Stimulated activated memory B cell treated with anti-CD40 and anti-IgM and Interleukin-4, amounts not matched to agents 10 μg/mL and 1 μg/mL and 100 μg/mL, for 72 hours (primary cell): Measurements from ENCODE around the gene F11.
A peak's percentile ranks its signal among the peaks of the same experiment; 100 is the strongest.
"Not testable (repeated sequence)": the region's sequence is repeated elsewhere in the genome, so short reads cannot be mapped to it uniquely, and the experiment has no call there.

Source experiments
- ATAC-seq: fragments of 150-1000 bp; cut with Tn5 transposase; 2 replicates; pipeline ENCODE4 v1.10.0; 2021
- H3K27ac Mint-ChIP-seq: one replicate; pipeline ENCODE4 v1.8.0; 2022; ENCODE audit warnings: mild to moderate bottlenecking, mixed read lengths
- H3K27me3 Mint-ChIP-seq: one replicate; pipeline ENCODE4 v1.8.0; 2022; ENCODE audit warnings: mixed read lengths
- H3K36me3 Mint-ChIP-seq: one replicate; pipeline ENCODE4 v1.8.0; 2022; ENCODE audit warnings: mixed read lengths
- H3K4me1 Mint-ChIP-seq: one replicate; pipeline ENCODE4 v1.8.0; 2022; ENCODE audit warnings: mixed read lengths
- H3K4me3 Mint-ChIP-seq: one replicate; pipeline ENCODE4 v1.8.0; 2022; ENCODE audit warnings: mild to moderate bottlenecking, moderate library complexity, mixed read lengths
- H3K9me3 Mint-ChIP-seq: one replicate; pipeline ENCODE4 v1.8.0; 2022; ENCODE audit warnings: mixed read lengths

F11 gene

DNA sequence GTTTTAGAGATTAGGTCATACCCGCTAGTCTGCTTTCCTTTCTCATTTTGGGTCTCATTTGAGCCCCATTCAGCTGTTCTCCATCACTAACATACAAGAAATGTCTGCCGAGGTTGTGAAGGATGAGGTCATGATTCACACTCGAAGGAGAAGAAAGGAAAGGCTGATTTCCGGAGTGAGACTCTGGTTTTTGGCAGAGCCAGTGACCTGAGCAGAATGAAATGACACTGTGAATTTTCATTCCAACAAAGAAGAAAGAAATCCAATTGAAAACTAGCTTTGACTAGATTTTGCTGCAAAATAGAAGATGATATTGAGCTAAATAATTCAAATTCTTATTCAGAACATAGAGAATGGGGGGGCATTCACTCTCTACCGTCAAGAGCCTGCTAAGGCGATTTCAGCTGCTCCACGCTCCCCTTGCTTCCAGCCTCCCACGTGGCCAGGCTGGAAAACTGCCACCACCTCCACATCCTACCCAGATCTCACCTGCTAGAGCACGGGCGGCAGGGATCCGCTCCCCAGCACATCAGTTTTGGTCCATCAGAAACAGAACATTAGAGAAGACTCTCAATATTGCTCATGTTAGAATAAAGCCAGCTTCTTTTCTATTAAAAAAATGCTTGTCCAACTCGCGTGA is 39.0 kb downstream of the F11 start:
- no peak overlapping the region for H3K4me3 Mint-ChIP-seq
- no peaks in the 10 kb centered on the region for H3K9me3 Mint-ChIP-seq

DNA sequence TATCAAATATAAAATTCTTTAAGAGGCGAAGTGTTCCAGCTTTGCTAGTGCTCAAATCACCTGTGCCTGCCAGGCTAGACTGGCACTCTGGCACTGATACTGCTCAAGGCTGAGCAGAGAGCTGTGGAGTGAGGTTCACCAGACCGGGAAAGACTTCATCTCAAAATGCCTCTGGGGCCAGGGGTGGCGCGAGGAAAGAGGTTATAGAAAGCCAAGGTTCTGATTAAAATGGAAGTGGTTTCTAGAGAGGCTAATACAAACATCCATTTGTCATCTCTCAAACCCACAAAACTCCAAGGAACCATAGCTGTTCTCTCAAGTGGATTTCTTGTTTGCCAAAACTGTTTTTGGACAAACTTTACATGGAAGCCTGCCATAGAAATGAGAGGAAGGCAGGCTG is 41.5 kb downstream of the F11 start:
- Mint-ChIP-seq H3K27ac (no peak overlapping the region), H3K27me3 (peaks cover 55% of the 10 kb centered on the region), H3K36me3 (no peaks in the 10 kb centered on the region), H3K9me3 (no peaks in the 10 kb centered on the region), H3K4me1 (no peaks in the 10 kb centered on the region), H3K4me3 (no peak overlapping the region)
- ATAC-seq = no peak

More for the DNA sequence above, 39.0 kb downstream of the F11 start:
- Mint-ChIP-seq H3K27ac (no peak overlapping the region), H3K4me1 (no peaks in the 10 kb centered on the region), H3K36me3 (no peaks in the 10 kb centered on the region), H3K27me3 (peaks cover 45% of the 10 kb centered on the region)
- ATAC-seq = no peak

DNA sequence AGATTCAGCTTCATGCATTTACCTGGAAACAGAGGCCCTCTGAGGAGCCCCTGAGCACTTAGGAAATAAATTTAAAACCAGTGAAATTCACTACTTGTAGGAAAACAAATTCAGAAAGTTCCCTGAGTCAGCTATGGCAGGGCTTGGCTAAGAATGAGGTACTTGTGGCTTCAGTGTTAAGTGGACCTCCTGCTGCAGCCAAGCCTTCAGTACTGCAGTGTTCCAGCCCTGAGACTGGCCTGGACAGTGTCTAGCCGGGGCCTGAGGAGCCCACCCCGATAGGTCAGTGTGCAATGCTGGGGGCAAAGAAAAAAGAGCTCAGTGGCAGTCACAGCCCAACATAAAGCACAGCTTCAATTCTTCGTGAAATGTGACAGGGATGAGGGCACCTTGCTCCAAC is 41.9 kb downstream of the F11 start:
- peaks cover 57% of the 10 kb centered on the region for H3K27me3 Mint-ChIP-seq
- H3K4me3 Mint-ChIP-seq = no peak overlapping the region
- ATAC-seq = peak; percentile 24
- no peaks in the 10 kb centered on the region for H3K4me1 Mint-ChIP-seq
- H3K9me3 Mint-ChIP-seq = no peaks in the 10 kb centered on the region
- no peaks in the 10 kb centered on the region for H3K36me3 Mint-ChIP-seq
- no peak overlapping the region for H3K27ac Mint-ChIP-seq

DNA sequence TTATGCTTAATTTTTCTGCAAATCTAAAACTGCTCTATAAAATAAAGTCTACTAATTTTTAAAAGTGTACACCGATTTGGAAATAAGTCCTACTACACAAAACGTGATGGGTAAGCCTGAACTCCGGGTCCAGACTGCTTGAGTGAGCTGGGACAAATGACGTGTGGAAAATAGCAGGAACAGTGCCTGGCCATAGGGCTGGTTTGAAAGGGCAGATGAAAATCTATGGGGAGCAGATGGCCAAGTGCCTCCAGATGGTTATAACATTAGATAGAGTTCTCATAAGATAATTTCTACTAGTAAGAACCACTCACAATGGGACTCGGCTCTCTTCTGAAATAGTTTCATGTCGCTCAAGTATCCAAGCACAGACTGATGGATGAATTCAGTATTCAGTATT is 52.5 kb downstream of the F11 start:
- H3K4me3 Mint-ChIP-seq = no peak overlapping the region

DNA sequence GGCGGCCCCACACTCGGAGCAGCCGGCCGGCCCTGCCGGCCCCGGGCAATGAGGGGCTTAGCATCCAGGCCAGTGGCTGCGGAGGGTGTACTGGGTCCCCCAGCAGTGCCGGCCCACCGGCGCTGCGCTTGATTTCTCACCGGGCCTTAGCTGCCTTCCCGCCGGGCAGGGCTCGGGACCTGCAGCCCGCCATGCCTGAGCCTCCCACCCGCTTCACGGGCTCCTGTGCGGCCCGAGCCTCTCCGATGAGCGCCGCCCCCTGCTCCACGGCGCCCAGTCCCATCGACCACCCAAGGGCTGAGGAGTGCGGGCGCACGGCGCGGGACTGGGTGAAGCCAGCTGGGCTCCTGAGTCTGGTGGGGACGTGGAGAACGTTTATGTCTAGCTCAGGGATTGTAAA is 58.7 kb downstream of the F11 start:
- not testable (repeated sequence) for H3K27ac Mint-ChIP-seq, H3K4me1 Mint-ChIP-seq, H3K4me3 Mint-ChIP-seq, H3K27me3 Mint-ChIP-seq, H3K36me3 Mint-ChIP-seq, H3K9me3 Mint-ChIP-seq, ATAC-seq

More for the DNA sequence above, 52.5 kb downstream of the F11 start:
- Mint-ChIP-seq H3K27me3 (no peaks in the 10 kb centered on the region), H3K4me1 (no peaks in the 10 kb centered on the region), H3K9me3 (no peaks in the 10 kb centered on the region), H3K27ac (no peak overlapping the region), H3K36me3 (no peaks in the 10 kb centered on the region)
- no peak for ATAC-seq

DNA sequence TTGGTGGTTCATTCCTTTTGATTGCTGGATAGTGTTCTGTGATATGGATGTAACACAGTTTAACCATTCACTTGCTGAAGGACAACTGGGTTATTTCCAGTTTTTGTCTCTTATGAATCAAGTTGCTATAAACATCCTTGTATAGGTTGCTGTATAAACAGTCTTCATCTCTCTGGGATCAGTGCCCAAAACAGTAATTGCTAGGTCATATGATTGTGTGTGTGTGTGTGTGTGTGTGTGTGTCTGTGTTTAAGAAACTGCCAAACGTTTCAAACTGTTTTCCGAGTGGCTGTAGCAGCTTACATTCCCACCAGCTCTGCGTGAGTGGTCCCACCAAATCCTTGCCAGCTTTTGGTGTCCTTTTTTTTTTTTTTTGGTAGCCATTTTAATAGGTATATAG is 60.4 kb downstream of the F11 start:
- no peak for ATAC-seq
- no peak overlapping the region for H3K4me3 Mint-ChIP-seq
- peaks cover 5% of the 10 kb centered on the region for H3K9me3 Mint-ChIP-seq
- H3K27ac Mint-ChIP-seq = no peak overlapping the region
- no peaks in the 10 kb centered on the region for H3K27me3 Mint-ChIP-seq
- H3K4me1 Mint-ChIP-seq = no peaks in the 10 kb centered on the region
- H3K36me3 Mint-ChIP-seq = no peaks in the 10 kb centered on the region

DNA sequence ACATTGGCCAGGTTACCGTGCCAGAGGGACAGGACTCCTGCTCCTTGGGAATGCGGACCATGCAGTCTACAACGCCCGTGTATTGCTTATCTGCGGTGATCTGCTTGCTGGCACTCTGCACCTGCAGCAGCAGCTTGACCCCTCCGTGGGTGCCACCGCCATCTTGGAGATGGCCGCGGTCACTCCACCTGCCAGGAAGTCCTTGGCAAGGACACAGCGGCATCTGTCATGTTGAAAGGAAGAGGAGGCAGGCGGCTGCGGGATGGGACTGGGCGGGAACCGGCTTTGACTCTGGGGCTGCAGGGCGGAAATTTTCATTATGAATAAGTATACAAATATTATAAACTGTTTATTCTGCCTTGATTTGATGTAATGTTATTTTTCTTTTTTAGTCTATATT is 63.4 kb downstream of the F11 start:
- H3K27me3 Mint-ChIP-seq = no peaks in the 10 kb centered on the region
- H3K4me3 Mint-ChIP-seq = no peak overlapping the region
- H3K36me3 Mint-ChIP-seq = peaks cover 6% of the 10 kb centered on the region
- ATAC-seq = no peak
- no peaks in the 10 kb centered on the region for H3K4me1 Mint-ChIP-seq
- H3K27ac Mint-ChIP-seq = no peak overlapping the region
- peaks cover 18% of the 10 kb centered on the region for H3K9me3 Mint-ChIP-seq

DNA sequence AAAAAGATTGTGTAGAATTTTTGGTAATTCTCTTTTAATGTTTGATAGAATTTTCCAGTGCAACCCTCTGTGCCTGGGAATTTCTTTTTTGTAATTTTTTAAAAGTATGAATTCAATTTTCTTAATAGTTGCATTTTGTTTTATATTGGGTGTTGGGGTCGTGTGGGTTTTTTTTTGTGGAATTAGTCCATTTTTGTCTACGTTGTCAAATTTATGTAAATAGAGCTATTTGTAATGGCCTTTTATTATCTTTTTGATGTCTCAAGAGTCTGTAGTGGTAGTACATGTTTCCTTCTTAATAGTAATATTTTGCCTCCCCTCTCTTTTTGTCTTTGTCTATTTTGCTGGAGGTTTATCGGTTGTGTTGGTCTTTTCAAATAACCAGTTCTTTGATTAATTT is 64.4 kb downstream of the F11 start:
- no peak overlapping the region for H3K4me3 Mint-ChIP-seq
- H3K27me3 Mint-ChIP-seq = no peaks in the 10 kb centered on the region

DNA sequence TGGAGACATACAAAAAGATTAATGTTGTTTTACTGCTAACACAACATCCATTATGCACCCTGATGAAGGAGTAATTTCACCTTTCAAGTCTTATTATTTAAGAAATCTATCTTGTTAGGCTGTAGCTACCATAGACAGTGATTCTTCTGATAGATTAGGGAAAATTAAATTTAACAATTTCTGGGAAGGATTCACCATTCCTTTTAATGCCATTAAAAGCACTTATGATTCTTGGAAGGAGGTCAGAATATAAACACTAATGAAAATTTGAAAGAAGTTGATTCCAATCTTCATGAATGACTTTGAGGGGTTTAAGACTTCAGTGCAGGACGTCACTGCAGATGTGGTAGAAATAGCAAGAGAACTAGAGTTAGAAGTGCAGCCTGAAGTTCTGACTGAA is 69.8 kb downstream of the F11 start:
- Mint-ChIP-seq H3K4me1 (no peaks in the 10 kb centered on the region), H3K27ac (no peak overlapping the region), H3K36me3 (peaks cover 6% of the 10 kb centered on the region), H3K9me3 (peaks cover 17% of the 10 kb centered on the region), H3K27me3 (no peaks in the 10 kb centered on the region), H3K4me3 (no peak overlapping the region)
- no peak for ATAC-seq

More for the DNA sequence above, 64.4 kb downstream of the F11 start:
- Mint-ChIP-seq H3K27ac (no peak overlapping the region), H3K36me3 (peaks cover 6% of the 10 kb centered on the region), H3K9me3 (peaks cover 18% of the 10 kb centered on the region), H3K4me1 (no peaks in the 10 kb centered on the region)
- no peak for ATAC-seq
